ENCODE results near the gene RAB3GAP2.

RAB3GAP2 gene

DNA sequence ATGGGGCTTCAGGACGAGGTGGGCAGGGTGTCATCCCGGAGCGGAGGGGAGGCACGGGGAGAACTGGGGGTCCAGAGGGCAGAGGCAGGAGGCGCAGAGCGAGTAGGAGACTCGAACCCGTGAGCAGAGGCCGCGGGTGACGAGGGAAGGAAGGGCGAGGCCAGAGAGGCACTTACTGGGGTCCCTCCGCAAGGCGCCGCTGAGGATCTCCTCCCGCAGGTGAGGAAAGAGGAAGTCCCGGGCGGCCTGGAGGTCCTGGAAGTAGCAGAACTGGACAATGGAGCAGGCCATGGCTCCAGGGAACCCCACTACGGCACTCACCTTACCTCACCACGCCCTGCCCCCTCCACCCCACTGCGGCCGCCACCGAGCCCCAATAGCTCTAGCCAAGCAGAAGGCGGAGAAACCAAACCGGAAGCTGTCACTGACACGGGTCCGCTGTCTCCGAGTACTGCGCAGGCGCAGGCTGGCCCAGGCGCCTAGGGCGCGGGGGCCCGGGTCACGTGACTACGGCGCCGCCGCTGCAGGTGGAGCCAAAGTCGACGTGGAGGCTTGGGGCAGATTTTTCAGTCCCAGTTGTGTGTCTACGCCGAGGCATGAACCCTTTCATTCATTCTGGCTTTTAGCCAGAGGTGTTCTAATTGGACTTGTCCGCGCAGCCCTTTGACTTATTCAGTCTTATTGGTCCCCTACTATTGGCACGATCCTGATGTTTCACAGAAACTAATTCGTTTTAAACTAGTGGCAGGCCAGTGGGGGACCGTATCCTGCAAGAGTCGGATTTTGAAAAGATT, at the start of gene RAB3GAP2:
Gene RAB3GAP2, minus strand, starts transcription at position 407 of the 794 bp plus-strand sequence. Its CDS starts 116 bp downstream, at position 291.
- H3K27ac ChIP-seq = peak within 1 kb of the TSS; percentile 76
- TF ChIP-seq CTCF (IDR thresholded peaks at IDR 0.05) = no peak
- no peak for TF ChIP-seq ZFX (IDR thresholded peaks at IDR 0.05; ENCODE audit: borderline replicate concordance)

- no peak overlapping the region for H3K27ac ChIP-seq
- no peak for TF ChIP-seq CTCF (IDR thresholded peaks at IDR 0.05)
- TF ChIP-seq ZFX (IDR thresholded peaks at IDR 0.05; ENCODE audit: borderline replicate concordance) = no peak
Measured at GRCh38 chr1:220321758-220322157, 49.5 kb upstream of the RAB3GAP2 start.

DNA sequence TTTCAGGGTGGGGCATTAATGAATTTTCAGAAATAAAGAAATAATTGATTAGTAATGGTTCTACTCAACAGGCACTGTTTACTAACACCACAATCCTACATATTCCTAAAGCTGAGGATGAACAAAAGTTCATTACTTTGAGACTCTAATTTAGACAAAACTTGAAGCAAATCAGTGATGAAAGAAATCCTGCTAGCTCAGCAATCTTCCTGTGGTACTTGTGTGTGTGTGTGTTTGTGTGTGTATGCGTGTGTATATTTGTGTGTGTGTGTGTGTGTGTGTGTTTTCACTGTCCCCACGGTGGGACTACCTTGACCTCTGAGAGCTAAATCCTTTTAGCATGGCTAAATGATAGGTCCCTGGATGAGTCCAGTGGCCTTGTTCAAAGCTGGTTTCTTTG, 48.5 kb upstream of the RAB3GAP2 start:
- TF ChIP-seq CTCF (IDR thresholded peaks at IDR 0.05) = no peak
- no peak for TF ChIP-seq ZFX (IDR thresholded peaks at IDR 0.05; ENCODE audit: borderline replicate concordance)

DNA sequence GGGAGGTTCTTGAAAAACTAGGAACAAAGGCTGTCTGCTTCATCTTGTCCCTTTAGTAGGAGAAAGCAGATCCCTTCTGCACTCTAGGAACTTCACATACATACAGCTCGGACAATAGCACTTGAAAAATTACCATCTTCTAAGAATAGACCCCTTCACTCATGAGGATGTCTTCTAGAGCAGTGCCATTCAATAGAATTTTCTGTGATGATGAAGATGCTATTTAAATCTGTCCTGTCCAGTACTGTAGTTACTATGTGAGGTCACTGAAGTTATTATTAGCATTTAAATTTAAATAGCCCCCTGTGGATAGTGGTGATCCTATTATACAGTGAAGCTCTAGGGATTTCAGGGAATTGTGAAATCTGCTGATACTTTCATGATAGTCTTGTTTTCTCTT, 46.4 kb upstream of the RAB3GAP2 start:
- no peak overlapping the region for H3K27ac ChIP-seq
- TF ChIP-seq CTCF (IDR thresholded peaks at IDR 0.05) (no peak), ZFX (IDR thresholded peaks at IDR 0.05; ENCODE audit: borderline replicate concordance) (no peak)

More for the DNA sequence above, 48.5 kb upstream of the RAB3GAP2 start:
- no peak overlapping the region for H3K27ac ChIP-seq

DNA sequence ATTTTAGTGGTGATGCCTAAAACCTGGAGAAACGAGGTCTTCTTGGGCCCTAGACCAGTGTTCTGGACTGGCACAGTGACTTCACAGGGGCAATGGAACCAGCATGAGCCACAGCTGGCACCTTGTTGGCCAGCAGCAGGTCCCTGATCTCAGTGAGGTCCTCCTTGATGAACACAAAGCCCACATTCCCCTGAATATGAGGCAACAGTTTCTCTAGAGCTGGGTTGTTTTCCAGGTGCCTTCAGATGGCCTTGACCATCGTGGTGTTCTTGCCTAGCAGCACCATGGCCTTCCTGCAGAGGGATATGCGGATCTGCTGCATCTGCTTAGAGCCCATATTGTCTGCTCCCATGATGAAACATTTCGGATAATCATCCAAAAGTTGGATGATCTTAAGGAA, 44.9 kb upstream of the RAB3GAP2 start:
- no peak for TF ChIP-seq ZFX (IDR thresholded peaks at IDR 0.05; ENCODE audit: borderline replicate concordance)
- no peak for TF ChIP-seq CTCF (IDR thresholded peaks at IDR 0.05)
- no peak overlapping the region for H3K27ac ChIP-seq

DNA sequence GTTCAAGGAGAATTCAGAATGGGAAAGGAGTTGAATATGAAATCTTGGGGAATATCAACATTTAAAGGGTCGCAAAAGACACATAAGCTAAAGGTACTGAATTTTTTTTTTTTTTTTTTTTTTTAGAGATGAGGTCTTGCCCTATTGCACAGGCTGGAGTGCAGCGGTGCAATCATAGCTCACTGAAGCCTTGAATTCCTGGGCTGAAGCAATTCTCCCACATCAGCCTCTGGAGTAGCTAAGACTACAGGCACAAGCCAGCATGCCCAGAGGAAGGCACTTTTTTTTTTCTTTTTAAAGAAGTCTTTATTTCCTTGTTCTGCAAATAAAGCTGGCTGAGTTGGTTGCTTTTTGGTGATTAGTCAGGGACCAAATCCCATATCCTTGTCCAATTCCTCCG, 44.1 kb upstream of the RAB3GAP2 start:
- TF ChIP-seq CTCF (IDR thresholded peaks at IDR 0.05) (no peak), ZFX (IDR thresholded peaks at IDR 0.05; ENCODE audit: borderline replicate concordance) (no peak)
- no peak overlapping the region for H3K27ac ChIP-seq

GRCh38 chr1:220315070-220315839, 43.0 kb upstream of the RAB3GAP2 start:
- no peak overlapping the region for H3K27ac ChIP-seq
- no peak for TF ChIP-seq ZFX (IDR thresholded peaks at IDR 0.05; ENCODE audit: borderline replicate concordance)

Measured in 22Rv1 (cell line).